HG02623 (cell line): Measurements from ENCODE around the gene CD82.
"Not testable (repeated sequence)": the region's sequence is repeated elsewhere in the genome, so short reads cannot be mapped to it uniquely, and the experiment has no call there.

ENCODE experiments used
- ATAC-seq: cut with Tn5 transposase; IDR thresholded peaks from one replicate; pipeline ENCODE4 v1.9.1; 2021; ENCODE audit warnings: moderate library complexity; ENCODE audit not compliant: unreplicated experiment

Gene CD82

DNA sequence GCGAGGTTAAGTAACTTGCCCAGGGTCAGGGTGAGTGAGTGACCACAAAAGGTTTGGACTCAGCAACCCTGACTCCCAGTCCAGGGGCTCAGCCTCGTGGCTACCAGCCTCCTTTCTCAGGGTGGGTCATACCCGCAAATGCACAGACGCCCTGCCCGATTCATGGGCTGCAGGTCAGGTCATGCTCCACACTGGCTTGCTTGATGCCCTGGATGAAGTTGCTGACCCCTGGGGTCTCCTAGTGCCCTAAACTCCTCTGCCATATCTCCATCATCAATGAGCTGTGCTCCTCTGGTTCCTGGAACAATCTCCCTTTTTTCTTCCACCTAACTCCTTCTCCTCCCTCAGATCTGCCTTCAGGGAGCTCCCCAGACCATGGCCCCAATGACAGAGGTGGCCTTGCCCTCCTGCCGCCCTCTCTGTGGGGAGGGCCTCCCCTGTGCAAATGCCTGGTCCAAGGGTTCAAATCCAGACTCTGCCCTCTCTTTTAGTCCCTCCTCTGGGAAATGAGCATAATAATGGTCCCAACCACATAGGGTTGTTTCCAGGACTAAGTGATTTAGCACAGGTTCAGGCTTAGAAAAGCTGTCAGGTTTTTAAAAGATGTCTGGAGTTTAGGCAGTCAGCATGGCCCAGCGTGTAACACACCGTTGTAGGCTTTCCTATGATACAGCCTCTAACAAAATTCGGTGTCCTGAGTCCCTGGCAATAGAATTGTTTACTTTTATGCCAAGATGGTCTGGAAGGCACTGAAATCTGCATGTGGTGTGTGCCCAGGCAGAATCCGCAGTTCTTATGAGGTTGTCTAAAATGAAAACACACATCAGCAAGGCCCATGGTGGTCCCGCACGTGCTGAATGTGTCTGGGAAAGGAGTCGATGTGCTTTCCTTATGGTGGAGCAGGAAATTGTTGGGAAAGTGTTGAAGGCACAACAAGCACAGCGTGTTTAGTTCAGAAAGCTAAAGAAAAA, 63.6 kb downstream of the CD82 start:
- ATAC-seq: no peak

DNA sequence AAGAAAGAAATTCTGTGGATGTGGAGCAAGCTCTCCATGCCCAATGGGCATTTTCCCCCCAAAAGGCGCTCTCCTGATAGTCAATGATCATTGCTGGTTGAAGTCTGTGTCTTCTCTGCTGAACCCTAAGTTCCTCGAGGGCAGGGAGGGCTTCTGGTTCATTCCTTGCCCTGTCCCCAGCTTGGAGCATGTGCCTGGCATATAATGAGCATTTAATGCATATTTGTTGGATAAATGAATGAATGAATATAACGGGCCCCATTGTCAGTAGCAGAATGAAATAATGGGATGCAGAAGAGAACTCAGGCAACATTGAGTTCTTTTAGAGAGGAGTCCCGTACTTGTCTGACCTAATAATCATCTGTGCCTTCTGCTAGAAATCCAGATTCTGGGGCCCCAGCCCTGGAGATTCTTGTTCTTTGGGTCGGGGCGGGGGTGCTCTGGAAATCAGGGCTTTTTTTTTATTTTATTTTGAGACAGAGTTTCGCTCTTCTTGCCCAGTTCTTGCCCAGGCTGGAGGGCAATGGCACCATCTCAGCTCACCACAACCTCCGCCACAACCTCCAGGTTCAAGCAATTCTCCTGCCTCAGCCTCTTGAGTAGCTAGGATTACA, 64.4 kb downstream of the CD82 start:
- ATAC-seq: no peak

DNA sequence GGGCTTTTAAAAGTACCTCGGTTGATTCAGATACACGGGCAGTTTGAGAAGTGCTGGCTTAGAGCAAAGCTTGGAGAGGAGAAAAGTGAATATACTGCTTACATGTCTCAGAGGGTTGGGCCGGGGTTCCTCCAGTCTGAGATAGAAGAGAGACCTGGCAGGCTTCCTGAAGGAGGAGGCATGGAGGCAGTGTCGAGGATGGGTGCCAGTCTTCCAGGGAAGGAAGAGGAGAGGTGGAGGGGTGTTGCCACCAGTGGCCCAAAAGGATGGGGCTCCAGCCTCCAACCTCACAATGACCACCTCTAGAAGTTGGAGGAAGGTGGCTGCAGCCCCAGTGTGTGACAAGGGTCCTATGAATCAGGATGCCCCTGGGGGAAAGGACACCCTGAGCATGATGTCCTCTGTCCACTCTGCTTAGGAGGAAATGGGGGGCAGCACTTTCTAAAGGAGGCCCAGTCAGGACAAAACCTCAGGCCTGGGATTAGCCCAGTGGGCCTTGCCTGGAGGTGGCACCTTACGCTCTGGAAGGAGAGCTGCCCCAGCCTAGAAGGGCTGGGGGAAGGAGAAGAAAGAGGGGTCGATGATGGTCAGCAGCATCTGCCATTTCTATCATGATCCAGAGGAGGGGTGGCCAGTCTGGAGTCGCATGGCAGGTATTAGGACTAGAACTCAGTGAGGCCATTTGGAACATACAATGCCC, 65.2 kb downstream of the CD82 start:
- ATAC-seq: no peak

DNA sequence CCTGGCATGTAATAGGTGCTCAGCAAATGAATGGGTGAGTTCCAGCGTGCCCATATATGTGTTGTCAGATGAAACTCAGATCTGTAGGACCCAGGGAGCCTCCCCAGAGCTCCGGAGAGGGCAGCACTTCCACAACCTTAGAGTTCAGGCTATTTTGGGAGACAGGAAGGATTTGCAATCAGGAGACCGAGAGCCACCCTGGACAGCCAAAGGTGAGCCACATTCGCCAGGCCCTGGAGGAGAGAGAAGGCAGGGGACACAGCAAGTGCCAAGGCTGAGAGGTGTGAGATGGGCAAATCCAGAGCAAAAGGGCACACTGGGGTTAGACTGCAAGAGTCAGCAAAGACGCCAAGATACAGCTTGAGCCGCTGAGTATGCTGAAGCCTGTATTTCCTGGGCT, 66.4 kb downstream of the CD82 start:
- ATAC-seq: no peak

- no peak for ATAC-seq
These were observed 67.1 kb downstream of the CD82 start for GRCh38 chr11:44632466-44633123.

DNA sequence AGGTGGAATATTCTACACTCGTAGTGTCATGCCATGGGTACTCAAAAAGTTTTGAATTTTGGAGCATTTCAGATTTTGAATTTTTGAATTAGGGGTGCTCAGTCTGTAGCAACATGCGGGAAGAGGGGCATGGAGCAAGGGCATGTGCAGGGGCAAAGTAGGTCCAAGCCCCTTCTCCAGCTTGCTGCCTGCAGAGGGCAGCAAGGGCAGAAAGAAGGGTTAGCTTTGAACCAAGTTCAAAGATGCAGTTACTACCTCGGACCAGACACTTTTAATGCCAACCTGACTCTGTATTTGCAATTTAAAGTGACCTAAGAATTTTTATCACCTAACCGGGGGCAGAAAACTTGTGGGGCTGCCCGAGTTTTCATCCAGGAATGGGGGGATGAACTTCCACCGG, 68.2 kb downstream of the CD82 start:
- ATAC-seq: no peak

- no peak for ATAC-seq
These were observed 69.2 kb downstream of the CD82 start for GRCh38 chr11:44634401-44635281.

DNA sequence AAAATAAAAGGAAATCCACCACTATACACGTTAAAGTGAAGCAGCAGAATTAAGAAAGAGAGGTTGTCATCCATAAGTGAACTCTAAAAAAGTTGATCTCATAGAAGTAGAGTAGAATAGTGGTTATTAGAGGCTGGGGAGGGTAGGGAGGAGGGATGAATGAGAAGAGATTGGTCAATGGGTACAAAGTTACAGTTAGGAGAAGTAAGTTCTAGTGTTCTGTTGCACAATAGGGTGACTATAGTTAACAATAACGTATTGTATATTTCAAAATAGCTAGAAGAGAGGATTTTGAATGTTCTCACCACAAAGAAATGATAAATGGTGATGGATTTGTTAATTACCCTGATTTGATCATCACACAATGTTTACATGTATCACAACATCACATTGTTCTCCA, 72.0 kb downstream of the CD82 start:
- no peak for ATAC-seq

- ATAC-seq: no peak
These were observed 72.6 kb downstream of the CD82 start for GRCh38 chr11:44638032-44638431.

GRCh38 chr11:44643217-44643616, 77.8 kb downstream of the CD82 start:
- no peak for ATAC-seq

GRCh38 chr11:44645827-44646226, 80.4 kb downstream of the CD82 start:
- ATAC-seq: no peak

- ATAC-seq: not testable (repeated sequence)
These were observed 81.9 kb downstream of the CD82 start for GRCh38 chr11:44647255-44647955.

DNA sequence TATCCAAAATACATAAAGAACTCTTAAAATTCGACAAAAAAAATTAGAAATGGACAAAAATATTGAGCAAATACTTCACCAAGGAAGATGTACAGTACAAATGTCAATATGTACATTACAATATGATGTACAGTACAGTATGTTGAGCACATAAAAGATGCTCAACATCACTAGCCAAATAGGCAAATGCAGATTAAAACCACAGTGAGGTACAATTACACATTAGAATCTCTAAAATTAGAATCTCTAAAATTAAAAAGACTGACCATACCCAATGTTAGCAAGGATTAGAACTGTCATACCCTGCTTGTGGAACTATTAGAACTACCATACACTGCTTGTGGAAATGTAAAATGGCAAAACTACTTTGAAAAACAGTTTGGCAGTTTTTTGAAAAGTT, 82.6 kb downstream of the CD82 start:
- ATAC-seq: no peak

DNA sequence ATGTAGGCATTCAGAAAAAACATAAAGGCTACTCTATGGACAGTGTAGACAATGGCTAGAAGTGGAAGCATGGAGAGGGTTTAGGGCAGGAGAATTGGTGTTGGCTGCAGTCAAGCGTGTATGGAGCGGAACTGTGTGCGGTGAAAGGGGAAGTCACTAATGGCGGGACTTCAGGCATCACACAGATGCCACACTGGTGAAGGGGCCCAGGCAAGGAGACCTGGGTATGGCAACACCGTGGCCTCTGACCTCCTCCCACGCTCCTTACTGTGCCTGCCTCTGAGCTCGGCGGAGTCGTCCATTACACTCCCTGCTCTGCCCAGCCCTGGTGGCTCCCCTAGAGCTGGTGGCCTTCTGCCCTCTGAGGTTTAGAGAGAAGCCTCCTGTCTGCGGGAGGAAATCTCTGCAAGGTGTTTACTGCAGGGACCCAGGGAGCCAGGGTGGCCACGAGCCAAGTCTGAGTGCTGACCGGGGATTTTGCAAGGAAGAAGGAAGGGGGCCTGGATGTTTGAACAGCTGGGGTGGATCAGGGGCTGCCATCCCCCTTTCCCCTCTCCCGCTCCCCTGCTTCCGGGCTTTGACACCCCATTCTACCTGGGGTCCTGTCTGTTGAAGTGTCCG, 86.2 kb downstream of the CD82 start:
- ATAC-seq: no peak

DNA sequence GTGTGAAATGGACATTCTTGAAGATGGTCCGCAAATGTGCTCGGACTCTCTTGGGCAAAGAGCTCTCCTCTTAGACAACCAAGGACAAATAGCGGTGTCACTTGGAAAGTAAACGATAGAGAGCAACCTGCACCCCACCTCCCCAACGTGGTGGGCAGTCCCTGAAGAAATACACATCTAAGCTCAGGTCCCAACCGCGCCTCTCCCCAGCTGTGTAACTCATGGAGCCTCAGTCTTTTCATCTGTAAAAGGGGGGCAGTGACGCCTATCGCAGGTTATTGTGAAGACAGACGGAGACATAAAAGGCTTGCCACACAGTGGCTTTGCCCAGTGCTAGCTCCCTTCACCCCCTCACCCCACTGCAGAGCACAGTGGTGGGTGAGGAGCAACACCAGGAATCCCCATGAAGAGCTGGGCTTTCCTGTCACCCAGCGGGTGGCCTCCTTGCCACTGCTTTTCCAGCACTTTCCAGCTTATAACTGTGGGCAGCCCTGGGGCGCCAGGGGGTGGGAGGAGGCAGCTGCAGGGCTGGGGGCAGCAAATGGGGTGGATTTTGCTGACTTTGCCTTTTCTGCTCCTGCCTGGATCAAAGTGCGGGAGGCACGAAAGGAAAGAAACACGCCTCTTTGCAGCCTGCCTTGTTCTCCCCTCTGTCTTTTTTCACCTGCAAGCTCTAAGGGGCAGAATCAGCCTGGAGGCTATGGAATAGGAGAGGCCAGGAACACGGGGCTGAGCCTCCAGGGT, 87.6 kb downstream of the CD82 start:
- no peak for ATAC-seq

GRCh38 chr11:44654057-44654456, 88.6 kb downstream of the CD82 start:
- ATAC-seq: no peak

DNA sequence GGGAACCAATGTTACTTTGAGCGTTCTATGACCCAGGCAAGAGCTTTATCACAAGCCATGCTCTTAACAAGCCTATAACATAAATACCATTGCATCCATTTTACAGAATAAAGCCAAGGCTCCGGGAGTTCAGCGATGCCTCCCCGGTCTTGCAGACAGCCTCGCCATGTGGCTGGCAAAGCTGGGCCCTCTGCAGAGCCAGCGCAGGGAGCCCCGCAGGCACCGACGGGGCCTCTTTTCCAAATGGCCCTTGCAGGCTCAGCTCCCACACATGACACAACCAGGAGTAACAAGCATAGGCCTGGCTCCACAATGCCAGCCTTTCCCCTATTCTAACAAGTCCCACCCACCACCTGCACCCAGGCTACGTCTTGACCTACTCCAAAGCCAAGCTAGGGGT, 89.1 kb downstream of the CD82 start:
- ATAC-seq: no peak

DNA sequence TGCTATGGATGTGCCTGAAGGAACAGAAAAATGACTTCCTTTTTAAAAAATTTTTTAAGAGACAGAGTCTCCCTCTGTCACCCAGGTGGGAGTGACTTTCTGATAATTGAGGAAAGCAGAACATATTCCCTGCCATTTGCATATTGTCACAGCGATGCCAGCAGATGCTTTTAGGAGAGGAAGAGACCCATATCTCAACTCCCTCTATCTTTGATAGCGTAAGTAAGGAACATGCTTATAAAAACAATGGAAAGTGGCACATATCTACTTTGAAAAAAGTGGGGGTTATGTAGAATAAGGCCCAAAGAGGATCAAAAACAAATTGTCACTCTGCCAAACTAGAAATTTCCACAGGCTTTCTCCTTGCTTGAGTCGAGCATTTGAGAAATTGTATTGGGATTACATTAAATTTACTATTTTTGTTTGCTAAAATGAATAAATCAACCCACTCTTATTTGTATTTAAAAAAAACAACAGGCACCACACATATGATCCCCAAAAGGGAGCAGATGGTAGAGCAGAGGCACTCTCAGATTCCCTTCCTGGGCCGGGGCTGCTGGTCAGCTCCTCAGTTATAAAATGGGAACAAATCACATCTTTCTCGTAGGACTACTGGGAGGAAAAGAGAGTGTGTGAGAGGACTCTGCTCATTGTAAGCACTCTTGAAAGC, 92.5 kb downstream of the CD82 start:
- ATAC-seq: no peak
